ENCODE measurements around the gene PAFAH1B2. TPM values are rescaled to one million over a fixed set of nuclear protein-coding genes. Genes with fewer than 3 reads are reported as not detected.

Gene PAFAH1B2
- total RNA-seq, 1 experiment from 2014 or later: 66.7 TPM

- CTCF ChIA-PET: no interaction called here
- Mint-ChIP-seq H3K27ac (ENCODE audit: unreplicated experiment) (no peak overlapping the region), H3K4me3 (ENCODE audit: low read depth, unreplicated experiment) (no peak overlapping the region)
Measured at GRCh38 chr11:117187428-117187798, 43.3 kb downstream of the PAFAH1B2 start.

GRCh38 chr11:117187799-117188481, 43.9 kb downstream of the PAFAH1B2 start:
- CTCF ChIA-PET: no interaction called here
- H3K27ac Mint-ChIP-seq (ENCODE audit: unreplicated experiment): no peak overlapping the region
- no peaks in the 10 kb centered on the region for H3K36me3 Mint-ChIP-seq (ENCODE audit: insufficient read depth, unreplicated experiment)
- no peaks in the 10 kb centered on the region for H3K4me1 Mint-ChIP-seq (ENCODE audit: low read depth, unreplicated experiment)
- H3K4me3 Mint-ChIP-seq (ENCODE audit: low read depth, unreplicated experiment): no peak overlapping the region
- H3K9me3 Mint-ChIP-seq (ENCODE audit: low read depth, unreplicated experiment): no peaks in the 10 kb centered on the region
- intact Hi-C loops (cut with micrococcal nuclease; ENCODE audit: unreplicated experiment): no loop called here
- H3K27me3 Mint-ChIP-seq (ENCODE audit: unreplicated experiment): no peaks in the 10 kb centered on the region
- BruUV-seq (replicated peaks): no TSS peak
- TF ChIP-seq CTCF (IDR thresholded peaks at IDR 0.05; ENCODE audit: unreplicated experiment): no peak
- DNase-seq: no peak

More at GRCh38 chr11:117187428-117187798, 43.3 kb downstream of the PAFAH1B2 start:
- intact Hi-C loops (cut with micrococcal nuclease; ENCODE audit: unreplicated experiment): no loop called here
- Mint-ChIP-seq H3K27me3 (ENCODE audit: unreplicated experiment) (no peaks in the 10 kb centered on the region), H3K9me3 (ENCODE audit: low read depth, unreplicated experiment) (no peaks in the 10 kb centered on the region), H3K36me3 (ENCODE audit: insufficient read depth, unreplicated experiment) (no peaks in the 10 kb centered on the region), H3K4me1 (ENCODE audit: low read depth, unreplicated experiment) (no peaks in the 10 kb centered on the region)
- TF ChIP-seq CTCF (IDR thresholded peaks at IDR 0.05; ENCODE audit: unreplicated experiment): no peak
- DNase-seq: no peak
- BruUV-seq (replicated peaks): no TSS peak

GRCh38 chr11:117188620-117189081, 44.6 kb downstream of the PAFAH1B2 start:
- no peak for TF ChIP-seq CTCF (IDR thresholded peaks at IDR 0.05; ENCODE audit: unreplicated experiment)
- CTCF ChIA-PET: no interaction called here
- DNase-seq: no peak
- no peaks in the 10 kb centered on the region for H3K27me3 Mint-ChIP-seq (ENCODE audit: unreplicated experiment)
- H3K27ac Mint-ChIP-seq (ENCODE audit: unreplicated experiment): no peak overlapping the region
- H3K9me3 Mint-ChIP-seq (ENCODE audit: low read depth, unreplicated experiment): no peaks in the 10 kb centered on the region
- H3K36me3 Mint-ChIP-seq (ENCODE audit: insufficient read depth, unreplicated experiment): no peaks in the 10 kb centered on the region
- H3K4me3 Mint-ChIP-seq (ENCODE audit: low read depth, unreplicated experiment): no peak overlapping the region
- intact Hi-C loops (cut with micrococcal nuclease; ENCODE audit: unreplicated experiment): no loop called here
- H3K4me1 Mint-ChIP-seq (ENCODE audit: low read depth, unreplicated experiment): no peaks in the 10 kb centered on the region
- no TSS peak for BruUV-seq (replicated peaks)

GRCh38 chr11:117189191-117189940, 45.3 kb downstream of the PAFAH1B2 start:
- intact Hi-C loops (cut with micrococcal nuclease; ENCODE audit: unreplicated experiment): no loop called here
- Mint-ChIP-seq H3K4me1 (ENCODE audit: low read depth, unreplicated experiment) (no peaks in the 10 kb centered on the region), H3K27me3 (ENCODE audit: unreplicated experiment) (no peaks in the 10 kb centered on the region), H3K36me3 (ENCODE audit: insufficient read depth, unreplicated experiment) (no peaks in the 10 kb centered on the region), H3K9me3 (ENCODE audit: low read depth, unreplicated experiment) (no peaks in the 10 kb centered on the region), H3K4me3 (ENCODE audit: low read depth, unreplicated experiment) (no peak overlapping the region), H3K27ac (ENCODE audit: unreplicated experiment) (no peak overlapping the region)
- no TSS peak for BruUV-seq (replicated peaks)
- no peak for TF ChIP-seq CTCF (IDR thresholded peaks at IDR 0.05; ENCODE audit: unreplicated experiment)
- CTCF ChIA-PET: no interaction called here
- no peak for DNase-seq

Measured in Calu3 (cell line).